ENCODE measurements around the gene CFAP46. TPM values are rescaled to one million over a fixed set of nuclear protein-coding genes. Genes with fewer than 3 reads are reported as not detected.
"Not testable (repeated sequence)": the region's sequence is repeated elsewhere in the genome, so short reads cannot be mapped to it uniquely, and the experiment has no call there.

Gene CFAP46
- polyA plus RNA-seq, 1 donor from 2014 or later, result 2.6 TPM

DNA sequence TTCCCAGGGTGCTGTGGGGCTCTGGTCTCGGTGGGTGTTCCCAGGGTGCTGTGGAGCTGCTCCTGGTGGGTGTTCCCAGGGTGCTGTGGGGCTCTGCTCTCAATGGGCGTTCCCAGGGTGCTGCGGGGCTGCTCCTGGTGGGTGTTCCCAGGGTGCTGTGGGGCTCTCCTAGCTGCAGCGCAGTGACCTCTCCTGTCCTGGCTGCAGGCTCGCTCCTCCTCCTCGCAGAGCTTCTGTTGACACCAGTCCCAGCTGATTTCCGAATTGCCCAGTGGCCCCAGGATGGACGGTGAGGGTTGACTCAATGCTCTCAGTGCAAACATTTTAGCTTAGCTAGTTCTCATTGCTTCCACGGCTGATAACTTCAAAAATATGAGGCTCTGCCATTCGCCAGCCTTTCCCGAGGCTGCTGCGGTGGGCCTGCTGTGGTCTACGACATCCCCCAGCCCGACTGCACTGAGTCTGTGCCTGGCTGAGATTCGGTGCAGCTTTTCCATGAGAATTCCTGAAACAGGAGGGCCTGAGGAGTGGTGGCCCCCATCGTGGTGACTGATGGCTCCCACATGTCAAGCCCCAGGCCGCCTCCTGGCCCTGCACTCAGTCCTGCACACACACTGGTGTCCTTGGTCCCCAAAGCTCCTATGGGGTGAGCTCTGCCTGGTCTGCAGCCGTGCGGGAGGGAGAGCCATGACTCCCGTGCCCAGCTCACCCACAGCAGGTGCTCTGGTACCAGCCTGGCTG is 98.1 kb downstream of the CFAP46 start:
- no peak overlapping the region for H2AFZ ChIP-seq (ENCODE audit: low read depth, low read length)
- H3K27me3 ChIP-seq (ENCODE audit: insufficient read depth, low read depth, low read length), result no peaks in the 10 kb centered on the region
- H3K4me2 ChIP-seq (ENCODE audit: low read length), result no peak overlapping the region
- H3K9ac ChIP-seq (ENCODE audit: low read length), result no peak overlapping the region
- no peaks in the 10 kb centered on the region for H4K20me1 ChIP-seq (ENCODE audit: insufficient read depth)
- TF ChIP-seq EZH2 (IDR thresholded peaks at IDR 0.05; ENCODE audit: borderline replicate concordance, insufficient read depth, low read length, poor library complexity, severe bottlenecking) (no peak), EP300 (conservative IDR thresholded peaks at IDR 0.05; ENCODE audit: poor library complexity, severe bottlenecking) (no peak), POLR2AphosphoS5 (IDR thresholded peaks at IDR 0.05) (no peak), TAF1 (IDR thresholded peaks at IDR 0.05; ENCODE audit: low read depth) (no peak), RAD21 (conservative IDR thresholded peaks at IDR 0.05) (no peak)
- TF ChIP-seq, protein P1, sequence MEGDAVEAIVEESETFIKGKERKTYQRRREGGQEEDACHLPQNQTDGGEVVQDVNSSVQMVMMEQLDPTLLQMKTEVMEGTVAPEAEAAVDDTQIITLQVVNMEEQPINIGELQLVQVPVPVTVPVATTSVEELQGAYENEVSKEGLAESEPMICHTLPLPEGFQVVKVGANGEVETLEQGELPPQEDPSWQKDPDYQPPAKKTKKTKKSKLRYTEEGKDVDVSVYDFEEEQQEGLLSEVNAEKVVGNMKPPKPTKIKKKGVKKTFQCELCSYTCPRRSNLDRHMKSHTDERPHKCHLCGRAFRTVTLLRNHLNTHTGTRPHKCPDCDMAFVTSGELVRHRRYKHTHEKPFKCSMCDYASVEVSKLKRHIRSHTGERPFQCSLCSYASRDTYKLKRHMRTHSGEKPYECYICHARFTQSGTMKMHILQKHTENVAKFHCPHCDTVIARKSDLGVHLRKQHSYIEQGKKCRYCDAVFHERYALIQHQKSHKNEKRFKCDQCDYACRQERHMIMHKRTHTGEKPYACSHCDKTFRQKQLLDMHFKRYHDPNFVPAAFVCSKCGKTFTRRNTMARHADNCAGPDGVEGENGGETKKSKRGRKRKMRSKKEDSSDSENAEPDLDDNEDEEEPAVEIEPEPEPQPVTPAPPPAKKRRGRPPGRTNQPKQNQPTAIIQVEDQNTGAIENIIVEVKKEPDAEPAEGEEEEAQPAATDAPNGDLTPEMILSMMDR (IDR thresholded peaks at IDR 0.05; ENCODE audit: poor library complexity, severe bottlenecking), result no peak
- TF ChIP-seq, protein P2, sequence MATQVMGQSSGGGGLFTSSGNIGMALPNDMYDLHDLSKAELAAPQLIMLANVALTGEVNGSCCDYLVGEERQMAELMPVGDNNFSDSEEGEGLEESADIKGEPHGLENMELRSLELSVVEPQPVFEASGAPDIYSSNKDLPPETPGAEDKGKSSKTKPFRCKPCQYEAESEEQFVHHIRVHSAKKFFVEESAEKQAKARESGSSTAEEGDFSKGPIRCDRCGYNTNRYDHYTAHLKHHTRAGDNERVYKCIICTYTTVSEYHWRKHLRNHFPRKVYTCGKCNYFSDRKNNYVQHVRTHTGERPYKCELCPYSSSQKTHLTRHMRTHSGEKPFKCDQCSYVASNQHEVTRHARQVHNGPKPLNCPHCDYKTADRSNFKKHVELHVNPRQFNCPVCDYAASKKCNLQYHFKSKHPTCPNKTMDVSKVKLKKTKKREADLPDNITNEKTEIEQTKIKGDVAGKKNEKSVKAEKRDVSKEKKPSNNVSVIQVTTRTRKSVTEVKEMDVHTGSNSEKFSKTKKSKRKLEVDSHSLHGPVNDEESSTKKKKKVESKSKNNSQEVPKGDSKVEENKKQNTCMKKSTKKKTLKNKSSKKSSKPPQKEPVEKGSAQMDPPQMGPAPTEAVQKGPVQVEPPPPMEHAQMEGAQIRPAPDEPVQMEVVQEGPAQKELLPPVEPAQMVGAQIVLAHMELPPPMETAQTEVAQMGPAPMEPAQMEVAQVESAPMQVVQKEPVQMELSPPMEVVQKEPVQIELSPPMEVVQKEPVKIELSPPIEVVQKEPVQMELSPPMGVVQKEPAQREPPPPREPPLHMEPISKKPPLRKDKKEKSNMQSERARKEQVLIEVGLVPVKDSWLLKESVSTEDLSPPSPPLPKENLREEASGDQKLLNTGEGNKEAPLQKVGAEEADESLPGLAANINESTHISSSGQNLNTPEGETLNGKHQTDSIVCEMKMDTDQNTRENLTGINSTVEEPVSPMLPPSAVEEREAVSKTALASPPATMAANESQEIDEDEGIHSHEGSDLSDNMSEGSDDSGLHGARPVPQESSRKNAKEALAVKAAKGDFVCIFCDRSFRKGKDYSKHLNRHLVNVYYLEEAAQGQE (IDR thresholded peaks at IDR 0.05; ENCODE audit: borderline replicate concordance), result no peak
- H3K79me2 ChIP-seq (replicated peaks; ENCODE audit: insufficient read depth, low read length), result no peaks in the 10 kb centered on the region
- no peaks in the 10 kb centered on the region for H3K9me3 ChIP-seq (ENCODE audit: low read length)
- H3F3A ChIP-seq (ENCODE audit: insufficient read depth, low read length, poor library complexity, severe bottlenecking), result no peaks in the 10 kb centered on the region
- no peak overlapping the region for H3K27ac ChIP-seq (ENCODE audit: low read length)
- no peaks in the 10 kb centered on the region for H3K9me2 ChIP-seq (ENCODE audit: insufficient read depth, low read length)
- no peaks in the 10 kb centered on the region for H3K36me3 ChIP-seq (ENCODE audit: insufficient read depth, low read length)
- H3K4me3 ChIP-seq (ENCODE audit: low read length), result no peak overlapping the region

DNA sequence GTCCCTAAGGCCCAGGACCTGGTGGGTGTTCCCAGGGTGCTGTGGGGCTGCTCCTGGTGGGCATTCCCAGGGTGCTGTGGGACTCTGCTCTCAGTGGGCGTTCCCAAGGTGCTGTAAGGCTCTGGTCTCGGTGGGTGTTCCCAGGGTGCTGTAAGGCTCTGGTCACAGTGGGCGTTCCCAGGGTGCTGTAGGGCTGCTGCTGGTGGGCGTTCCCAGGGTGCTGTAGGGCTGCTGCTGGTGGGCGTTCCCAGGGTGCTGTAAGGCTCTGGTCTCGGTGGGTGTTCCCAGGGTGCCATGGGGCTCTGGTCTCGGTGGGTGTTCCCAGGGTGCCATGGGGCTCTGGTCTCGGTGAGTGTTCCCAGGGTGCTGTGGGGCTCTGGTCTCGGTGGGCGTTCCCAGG is 99.1 kb downstream of the CFAP46 start:
- H3K79me2 ChIP-seq (replicated peaks; ENCODE audit: insufficient read depth, low read length), result not testable (repeated sequence)

DNA sequence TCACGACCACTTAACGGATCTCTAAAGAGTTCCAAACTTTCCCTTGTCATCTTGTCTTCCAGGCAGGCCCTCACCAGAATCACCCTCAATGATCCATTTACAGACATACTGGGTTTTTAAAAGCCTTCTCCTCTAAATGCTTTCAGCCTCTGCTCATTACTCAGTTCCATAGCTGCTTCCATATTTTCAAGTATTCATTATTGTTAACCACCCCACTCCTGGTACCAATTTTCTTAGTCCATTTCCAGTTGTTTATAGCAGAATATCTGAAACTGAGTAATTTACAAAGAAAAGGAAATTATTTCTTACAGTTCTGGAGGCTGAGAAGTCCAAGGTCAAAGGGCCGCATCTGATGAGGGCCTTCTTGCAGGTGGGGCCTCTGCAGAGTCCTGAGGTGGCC is 100.0 kb downstream of the CFAP46 start:
- Histone ChIP-seq H2AFZ (ENCODE audit: low read depth, low read length) (no peak overlapping the region), H3K79me2 (replicated peaks; ENCODE audit: insufficient read depth, low read length) (no peaks in the 10 kb centered on the region), H3K9me2 (ENCODE audit: insufficient read depth, low read length) (no peaks in the 10 kb centered on the region), H3K9ac (ENCODE audit: low read length) (no peak overlapping the region), H3K27me3 (ENCODE audit: insufficient read depth, low read depth, low read length) (no peaks in the 10 kb centered on the region), H3K36me3 (ENCODE audit: insufficient read depth, low read length) (no peaks in the 10 kb centered on the region), H3K9me3 (ENCODE audit: low read length) (no peaks in the 10 kb centered on the region), H4K20me1 (ENCODE audit: insufficient read depth) (no peaks in the 10 kb centered on the region), H3K4me3 (ENCODE audit: low read length) (no peak overlapping the region), H3F3A (ENCODE audit: insufficient read depth, low read length, poor library complexity, severe bottlenecking) (no peaks in the 10 kb centered on the region), H3K4me2 (ENCODE audit: low read length) (no peak overlapping the region), H3K27ac (ENCODE audit: low read length) (no peak overlapping the region)
- no peak for TF ChIP-seq MXI1 (conservative IDR thresholded peaks at IDR 0.05; ENCODE audit: poor library complexity, severe bottlenecking)
- TF ChIP-seq SMC3 (conservative IDR thresholded peaks at IDR 0.05; ENCODE audit: poor library complexity), result no peak
- no peak for TF ChIP-seq RAD21 (conservative IDR thresholded peaks at IDR 0.05)
- TF ChIP-seq TAF1 (IDR thresholded peaks at IDR 0.05; ENCODE audit: low read depth), result no peak
- TF ChIP-seq, protein P2 (IDR thresholded peaks at IDR 0.05; ENCODE audit: borderline replicate concordance), result no peak
- no peak for TF ChIP-seq EP300 (conservative IDR thresholded peaks at IDR 0.05; ENCODE audit: poor library complexity, severe bottlenecking)
- TF ChIP-seq EZH2 (IDR thresholded peaks at IDR 0.05; ENCODE audit: borderline replicate concordance, insufficient read depth, low read length, poor library complexity, severe bottlenecking), result no peak

More for the DNA sequence above, 99.1 kb downstream of the CFAP46 start:
- not testable (repeated sequence) for H4K20me1 ChIP-seq (ENCODE audit: insufficient read depth); H3K27ac ChIP-seq (ENCODE audit: low read length); H3K9ac ChIP-seq (ENCODE audit: low read length); H3K4me2 ChIP-seq (ENCODE audit: low read length); H2AFZ ChIP-seq (ENCODE audit: low read depth, low read length); H3K4me3 ChIP-seq (ENCODE audit: low read length); H3K9me2 ChIP-seq (ENCODE audit: insufficient read depth, low read length); H3K9me3 ChIP-seq (ENCODE audit: low read length); H3K36me3 ChIP-seq (ENCODE audit: insufficient read depth, low read length); H3F3A ChIP-seq (ENCODE audit: insufficient read depth, low read length, poor library complexity, severe bottlenecking); H3K27me3 ChIP-seq (ENCODE audit: insufficient read depth, low read depth, low read length)

Measured in neural cell (in vitro differentiated cells).